Right lobe of liver (tissue), 4 donors: Measurements from ENCODE around the gene HS6ST2.

Experiments used
- POLR2A ChIP-seq: fragments of 450-650 bp; IDR thresholded peaks from one replicate; pipeline ENCODE4 v1.6.1; 2017; ENCODE audit warnings: antibody characterized with exemption, mild to moderate bottlenecking
- TF ChIP-seq, protein P1 (sequence below), 4 donors: fragments of 200-600 bp in 3 of 4; fragments of 450-650 bp in 1 of 4; IDR thresholded peaks; one replicate each; pipeline versions ENCODE4 v1.5.1 to v1.8.0; 2016 to 2022; ENCODE audit warnings: antibody characterized with exemption in 4 of 4, mild to moderate bottlenecking in 2 of 4
- donor health status: DM: no; HTN: no; CAD: no.
- donor health status: DM: no; HTN: no; CAD: no.
- donor health status: DM: no; HTN: yes; CAD: no.

- TF ChIP-seq, protein P1, sequence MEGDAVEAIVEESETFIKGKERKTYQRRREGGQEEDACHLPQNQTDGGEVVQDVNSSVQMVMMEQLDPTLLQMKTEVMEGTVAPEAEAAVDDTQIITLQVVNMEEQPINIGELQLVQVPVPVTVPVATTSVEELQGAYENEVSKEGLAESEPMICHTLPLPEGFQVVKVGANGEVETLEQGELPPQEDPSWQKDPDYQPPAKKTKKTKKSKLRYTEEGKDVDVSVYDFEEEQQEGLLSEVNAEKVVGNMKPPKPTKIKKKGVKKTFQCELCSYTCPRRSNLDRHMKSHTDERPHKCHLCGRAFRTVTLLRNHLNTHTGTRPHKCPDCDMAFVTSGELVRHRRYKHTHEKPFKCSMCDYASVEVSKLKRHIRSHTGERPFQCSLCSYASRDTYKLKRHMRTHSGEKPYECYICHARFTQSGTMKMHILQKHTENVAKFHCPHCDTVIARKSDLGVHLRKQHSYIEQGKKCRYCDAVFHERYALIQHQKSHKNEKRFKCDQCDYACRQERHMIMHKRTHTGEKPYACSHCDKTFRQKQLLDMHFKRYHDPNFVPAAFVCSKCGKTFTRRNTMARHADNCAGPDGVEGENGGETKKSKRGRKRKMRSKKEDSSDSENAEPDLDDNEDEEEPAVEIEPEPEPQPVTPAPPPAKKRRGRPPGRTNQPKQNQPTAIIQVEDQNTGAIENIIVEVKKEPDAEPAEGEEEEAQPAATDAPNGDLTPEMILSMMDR (IDR thresholded peaks at IDR 0.05), result no peak
- no peak for TF ChIP-seq POLR2A
Observed at GRCh38 chrX:132791714-132792113, 166.7 kb downstream of the HS6ST2 start.
